ENCODE results near the gene RPL3. TPM values are rescaled to one million over a fixed set of nuclear protein-coding genes. Genes with fewer than 3 reads are reported as not detected.
A peak's percentile ranks its signal among the peaks of the same experiment; 100 is the strongest.

RPL3 gene
- total RNA-seq, 2 experiments from 2014 or later: 3,952 to 3,974 TPM

DNA sequence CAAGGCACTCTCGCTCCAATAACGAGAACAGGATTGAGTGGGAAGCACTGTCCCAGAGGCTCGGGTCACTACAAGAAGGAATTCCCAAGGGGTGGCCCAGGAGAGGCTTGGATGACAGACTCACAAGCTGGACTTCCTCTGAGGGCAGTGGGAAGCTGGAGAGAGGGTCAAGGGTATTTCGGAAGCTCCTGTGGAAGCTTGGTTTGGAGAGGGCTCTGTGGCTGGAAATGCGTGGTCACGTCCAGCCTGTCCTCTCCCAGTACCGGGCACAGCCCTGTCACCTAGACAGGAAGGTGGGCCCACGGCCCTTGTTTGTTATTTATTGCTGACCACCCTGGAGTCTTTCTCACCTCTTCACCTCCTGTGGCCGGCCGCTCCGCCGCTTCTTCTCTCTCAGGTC, 35.7 kb upstream of the RPL3 start:
- CTCF ChIA-PET: interaction anchor here (1.8 kb wide), 1 partner anchor 12 kb away, joined by 4 read pairs; no protein-coding TSS in a partner anchor
- no peaks in the 10 kb centered on the region for H3K27me3 Mint-ChIP-seq
- Histone ChIP-seq H3K9me3 (ENCODE audit: control insufficient read depth in 1 of 2, insufficient read depth in 1 of 2, low read length in 2 of 2) (peaks cover 0 to 7% of the 10 kb centered on the region in 2 experiments), H3K36me3 (ENCODE audit: insufficient read depth, low read length) (no peaks in the 10 kb centered on the region), H3K4me1 (ENCODE audit: insufficient read depth, low read length) (peaks cover 11% of the 10 kb centered on the region), H3K27ac (ENCODE audit: low read depth in 1 of 2, low read length in 2 of 2) (no peak overlapping the region), H3K27me3 (ENCODE audit: control insufficient read depth in 1 of 2, insufficient read depth in 2 of 2, low read length in 2 of 2) (peaks cover 15 to 20% of the 10 kb centered on the region in 2 experiments), H3K4me3 (ENCODE audit: low read length) (no peak overlapping the region)
- TF ChIP-seq, protein P1, sequence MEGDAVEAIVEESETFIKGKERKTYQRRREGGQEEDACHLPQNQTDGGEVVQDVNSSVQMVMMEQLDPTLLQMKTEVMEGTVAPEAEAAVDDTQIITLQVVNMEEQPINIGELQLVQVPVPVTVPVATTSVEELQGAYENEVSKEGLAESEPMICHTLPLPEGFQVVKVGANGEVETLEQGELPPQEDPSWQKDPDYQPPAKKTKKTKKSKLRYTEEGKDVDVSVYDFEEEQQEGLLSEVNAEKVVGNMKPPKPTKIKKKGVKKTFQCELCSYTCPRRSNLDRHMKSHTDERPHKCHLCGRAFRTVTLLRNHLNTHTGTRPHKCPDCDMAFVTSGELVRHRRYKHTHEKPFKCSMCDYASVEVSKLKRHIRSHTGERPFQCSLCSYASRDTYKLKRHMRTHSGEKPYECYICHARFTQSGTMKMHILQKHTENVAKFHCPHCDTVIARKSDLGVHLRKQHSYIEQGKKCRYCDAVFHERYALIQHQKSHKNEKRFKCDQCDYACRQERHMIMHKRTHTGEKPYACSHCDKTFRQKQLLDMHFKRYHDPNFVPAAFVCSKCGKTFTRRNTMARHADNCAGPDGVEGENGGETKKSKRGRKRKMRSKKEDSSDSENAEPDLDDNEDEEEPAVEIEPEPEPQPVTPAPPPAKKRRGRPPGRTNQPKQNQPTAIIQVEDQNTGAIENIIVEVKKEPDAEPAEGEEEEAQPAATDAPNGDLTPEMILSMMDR (IDR thresholded peaks at IDR 0.05): no peak
- H3K36me3 Mint-ChIP-seq (ENCODE audit: low read depth): no peaks in the 10 kb centered on the region
- no peaks in the 10 kb centered on the region for H3K9me3 Mint-ChIP-seq
- no peak for DNase-seq
- H3K27ac Mint-ChIP-seq: no peak overlapping the region
- H3K4me3 Mint-ChIP-seq: no peak overlapping the region
- intact Hi-C loops (cut with DNase I, micrococcal nuclease): no loop called here
- H3K4me1 Mint-ChIP-seq (ENCODE audit: low read depth): peaks cover 8% of the 10 kb centered on the region
- POLR2A ChIA-PET: interaction anchor here (0.8 kb wide), 1 partner anchor 12 kb away, joined by 4 read pairs; no protein-coding TSS in a partner anchor
- no peak for ATAC-seq (ENCODE audit: poor library complexity)

DNA sequence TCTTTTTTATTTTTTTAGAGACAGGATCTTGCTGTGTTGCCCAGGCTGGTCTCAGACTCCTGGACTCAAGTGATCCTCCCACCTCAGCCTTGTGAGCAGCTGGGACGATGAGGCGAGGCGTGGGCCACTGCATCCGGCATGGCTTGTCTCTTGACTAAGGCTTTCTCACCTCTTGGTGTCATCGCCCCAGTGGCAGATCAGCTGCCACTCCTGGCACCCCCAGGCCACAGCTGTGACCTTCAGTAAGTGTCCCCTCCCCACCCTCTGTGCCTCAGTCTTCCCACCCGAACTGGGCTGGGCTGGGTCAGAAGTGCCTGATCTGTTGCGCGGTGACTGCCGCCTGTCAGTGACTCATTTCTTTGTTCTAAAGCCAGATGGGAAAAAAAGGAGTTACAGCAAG, 33.9 kb upstream of the RPL3 start:
- peak in 1 of 14 experiments; percentile 39 for DNase-seq
- ATAC-seq (ENCODE audit: poor library complexity): no peak
- H3K4me3 Mint-ChIP-seq: no peak overlapping the region
- H3K4me1 Mint-ChIP-seq (ENCODE audit: low read depth): peaks cover 15% of the 10 kb centered on the region
- peaks cover 21% of the 10 kb centered on the region for H3K4me1 ChIP-seq (ENCODE audit: insufficient read depth, low read length)
- peaks cover 8% of the 10 kb centered on the region for H3K27me3 Mint-ChIP-seq
- peaks cover 20 to 26% of the 10 kb centered on the region in 2 experiments for H3K27me3 ChIP-seq (ENCODE audit: control insufficient read depth in 1 of 2, insufficient read depth in 2 of 2, low read length in 2 of 2)
- ChIA-PET CTCF (interaction anchor here (1.8 kb wide), 1 partner anchor 10 kb away, joined by 4 read pairs; no protein-coding TSS in a partner anchor), POLR2A (interaction anchor here (0.8 kb wide), 1 partner anchor 34 kb away, joined by 3 read pairs; the partner anchor contains the start of gene RPL3)
- H3K9me3 Mint-ChIP-seq: no peaks in the 10 kb centered on the region
- H3K36me3 Mint-ChIP-seq (ENCODE audit: low read depth): no peaks in the 10 kb centered on the region
- no peaks in the 10 kb centered on the region for H3K36me3 ChIP-seq (ENCODE audit: insufficient read depth, low read length)
- TF ChIP-seq, protein P1 (IDR thresholded peaks at IDR 0.05): no peak
- H3K9me3 ChIP-seq (ENCODE audit: control insufficient read depth in 1 of 2, insufficient read depth in 1 of 2, low read length in 2 of 2): peaks cover 0 to 7% of the 10 kb centered on the region in 2 experiments
- no peak overlapping the region for H3K27ac Mint-ChIP-seq
- no peak overlapping the region for H3K27ac ChIP-seq (ENCODE audit: low read depth in 1 of 2, low read length in 2 of 2)
- intact Hi-C loops (cut with DNase I, micrococcal nuclease): no loop called here
- no peak overlapping the region for H3K4me3 ChIP-seq (ENCODE audit: low read length)

DNA sequence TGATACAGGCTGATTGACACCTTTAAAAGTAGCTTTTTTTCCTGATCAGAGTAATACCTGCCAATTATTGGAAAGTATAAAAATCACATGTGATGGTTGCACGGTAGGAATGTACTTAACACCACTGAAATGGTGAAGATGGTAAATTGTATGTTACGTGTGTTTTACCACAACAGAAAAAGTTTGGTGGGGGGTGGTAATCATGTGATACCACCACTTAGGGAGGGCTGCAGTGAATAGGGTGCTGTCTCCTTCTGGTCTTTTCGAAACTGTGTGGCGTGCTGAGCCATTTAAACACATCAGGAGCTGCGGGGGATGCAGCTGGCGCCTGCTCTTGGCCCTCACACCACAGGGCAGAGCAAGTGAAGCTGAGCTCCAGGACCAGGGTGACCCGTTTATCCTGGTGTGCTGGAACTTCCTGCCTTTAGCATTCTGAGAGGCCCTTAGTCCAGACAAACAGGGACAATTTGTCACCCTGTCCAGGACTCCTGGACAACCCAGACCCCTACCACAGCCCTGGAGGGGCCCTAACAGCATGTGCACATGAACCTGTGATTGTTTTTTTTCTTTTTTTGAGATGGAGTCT, 33.0 kb upstream of the RPL3 start:
- Histone ChIP-seq H3K4me1 (ENCODE audit: insufficient read depth, low read length) (peaks cover 21% of the 10 kb centered on the region), H3K27ac (ENCODE audit: low read depth in 1 of 2, low read length in 2 of 2) (no peak overlapping the region), H3K36me3 (ENCODE audit: insufficient read depth, low read length) (no peaks in the 10 kb centered on the region), H3K4me3 (ENCODE audit: low read length) (no peak overlapping the region), H3K27me3 (ENCODE audit: control insufficient read depth in 1 of 2, insufficient read depth in 2 of 2, low read length in 2 of 2) (peaks cover 20 to 26% of the 10 kb centered on the region in 2 experiments), H3K9me3 (ENCODE audit: control insufficient read depth in 1 of 2, insufficient read depth in 1 of 2, low read length in 2 of 2) (peaks cover 0 to 7% of the 10 kb centered on the region in 2 experiments)
- intact Hi-C loops (cut with DNase I, micrococcal nuclease): no loop called here
- no peaks in the 10 kb centered on the region for H3K9me3 Mint-ChIP-seq
- no peak overlapping the region for H3K27ac Mint-ChIP-seq
- ChIA-PET CTCF (no interaction called here), POLR2A (no interaction called here)
- no peaks in the 10 kb centered on the region for H3K36me3 Mint-ChIP-seq (ENCODE audit: low read depth)
- no peak for DNase-seq
- H3K4me1 Mint-ChIP-seq (ENCODE audit: low read depth): peaks cover 15% of the 10 kb centered on the region
- H3K27me3 Mint-ChIP-seq: peaks cover 8% of the 10 kb centered on the region
- no peak overlapping the region for H3K4me3 Mint-ChIP-seq
- TF ChIP-seq, protein P1 (IDR thresholded peaks at IDR 0.05): no peak
- no peak for ATAC-seq (ENCODE audit: poor library complexity)

Data from CD4-positive, alpha-beta T cell (primary cell).